HuH-7 (cell line): ENCODE data around the gene SPEN.

Source experiments
- DNase-seq: peaks from one replicate; pipeline ENCODE4 v3.0.0; 2011; ENCODE audit warnings: low spot score

The SPEN gene

GRCh38 chr1:15989776-15990175 lies 142.3 kb downstream of the SPEN start:
- no peak for DNase-seq
